Calu3 (cell line): ENCODE data around the gene CCDC187. TPM values are rescaled to one million over a fixed set of nuclear protein-coding genes. Genes with fewer than 3 reads are reported as not detected.

ENCODE experiments used
- BruUV-seq: library from RNA; stranded (reverse); fragments of 400-500 nt; replicated peaks from 2 replicates; lab custom pipeline; 2021; lab: Mats Ljungman, UMichigan
- CTCF ChIA-PET: fragments of 300-600 bp; sonication (Branson Sonifier 250); formaldehyde crosslinking; loops from one replicate; lab custom pipeline; 2022; ENCODE audit warnings: antibody characterized with exemption; lab: Charles Lee
- DNase-seq: peaks from one replicate; pipeline ENCODE4 v3.0.0; 2022
- H3K27ac Mint-ChIP-seq: one replicate; pipeline ENCODE4 v1.8.0; 2022; ENCODE audit warnings: mixed read lengths; ENCODE audit not compliant: unreplicated experiment
- H3K27me3 Mint-ChIP-seq: one replicate; pipeline ENCODE4 v1.8.0; 2022; ENCODE audit warnings: mixed read lengths; ENCODE audit not compliant: unreplicated experiment
- H3K36me3 Mint-ChIP-seq: one replicate; pipeline ENCODE4 v1.8.0; 2022; ENCODE audit warnings: mild to moderate bottlenecking, moderate library complexity, mixed read lengths; ENCODE audit not compliant: insufficient read depth, unreplicated experiment
- H3K4me1 Mint-ChIP-seq: one replicate; pipeline ENCODE4 v1.8.0; 2022; ENCODE audit warnings: mild to moderate bottlenecking, low read depth, mixed read lengths; ENCODE audit not compliant: unreplicated experiment
- H3K4me3 Mint-ChIP-seq: one replicate; pipeline ENCODE4 v1.8.0; 2022; ENCODE audit warnings: mild to moderate bottlenecking, low read depth, moderate library complexity, mixed read lengths; ENCODE audit not compliant: unreplicated experiment
- H3K9me3 Mint-ChIP-seq: one replicate; pipeline ENCODE4 v1.8.0; 2022; ENCODE audit warnings: low read depth, mixed read lengths; ENCODE audit not compliant: unreplicated experiment
- intact Hi-C: fragments of 100-400 bp; cut with micrococcal nuclease; formaldehyde crosslinking; loops from one replicate; pipeline ENCODE4 v1.10.0; 2022; ENCODE audit not compliant: unreplicated experiment
- total RNA-seq: library from RNA; stranded (reverse); gene quantifications from 2 replicates; pipeline ENCODE4 v1.2.3, GENCODE V29; 2022
- TF ChIP-seq, protein P1 (sequence below): fragments of 200-600 bp; IDR thresholded peaks from one replicate; pipeline ENCODE4 v1.8.0; 2022; ENCODE audit warnings: antibody characterized with exemption; ENCODE audit not compliant: unreplicated experiment

CCDC187 gene
- total RNA-seq, 1 experiment from 2014 or later: 0.73 TPM

DNA sequence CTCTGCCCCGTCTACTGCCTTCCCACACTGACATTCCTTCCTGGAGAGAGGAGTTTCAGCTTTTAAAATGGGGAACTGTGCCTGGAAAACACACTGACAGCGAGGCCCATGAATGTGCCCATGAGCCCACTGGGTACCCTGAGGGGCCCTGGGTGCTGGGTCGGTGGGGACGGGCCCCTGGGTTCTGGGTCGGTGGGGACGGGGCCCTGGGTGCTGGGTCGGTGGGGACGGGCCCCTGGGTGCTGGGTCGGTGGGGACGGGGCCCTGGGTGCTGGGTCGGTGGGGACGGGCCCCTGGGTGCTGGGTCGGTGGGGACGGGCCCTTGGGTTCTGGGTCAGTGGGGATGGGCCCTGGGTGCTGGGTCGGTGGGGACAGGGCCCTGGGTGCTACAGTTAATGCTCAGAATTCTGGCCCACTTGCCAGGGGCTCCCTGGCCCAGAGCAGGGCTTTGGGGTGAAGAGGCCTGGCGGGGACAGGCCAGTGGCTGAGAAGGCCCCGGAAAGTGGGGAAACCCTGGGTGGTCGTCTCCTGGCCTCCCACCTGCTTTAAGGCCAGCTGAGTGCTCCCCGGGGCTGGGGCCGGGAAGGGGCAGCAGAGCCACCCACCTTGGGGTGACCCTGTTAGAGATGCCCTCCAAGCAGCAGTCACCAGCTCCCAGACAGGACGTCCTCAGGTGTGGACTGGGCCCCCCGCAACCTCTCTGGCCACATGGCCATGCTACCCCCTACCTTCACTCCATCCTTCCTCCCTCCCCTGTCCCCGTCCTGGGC, 25.9 kb upstream of the CCDC187 start:
- no peak overlapping the region for H3K27ac Mint-ChIP-seq
- H3K4me1 Mint-ChIP-seq: no peaks in the 10 kb centered on the region
- no peak overlapping the region for H3K4me3 Mint-ChIP-seq
- no peaks in the 10 kb centered on the region for H3K9me3 Mint-ChIP-seq
- intact Hi-C loops: no loop called here
- H3K36me3 Mint-ChIP-seq: no peaks in the 10 kb centered on the region
- TF ChIP-seq, protein P1, sequence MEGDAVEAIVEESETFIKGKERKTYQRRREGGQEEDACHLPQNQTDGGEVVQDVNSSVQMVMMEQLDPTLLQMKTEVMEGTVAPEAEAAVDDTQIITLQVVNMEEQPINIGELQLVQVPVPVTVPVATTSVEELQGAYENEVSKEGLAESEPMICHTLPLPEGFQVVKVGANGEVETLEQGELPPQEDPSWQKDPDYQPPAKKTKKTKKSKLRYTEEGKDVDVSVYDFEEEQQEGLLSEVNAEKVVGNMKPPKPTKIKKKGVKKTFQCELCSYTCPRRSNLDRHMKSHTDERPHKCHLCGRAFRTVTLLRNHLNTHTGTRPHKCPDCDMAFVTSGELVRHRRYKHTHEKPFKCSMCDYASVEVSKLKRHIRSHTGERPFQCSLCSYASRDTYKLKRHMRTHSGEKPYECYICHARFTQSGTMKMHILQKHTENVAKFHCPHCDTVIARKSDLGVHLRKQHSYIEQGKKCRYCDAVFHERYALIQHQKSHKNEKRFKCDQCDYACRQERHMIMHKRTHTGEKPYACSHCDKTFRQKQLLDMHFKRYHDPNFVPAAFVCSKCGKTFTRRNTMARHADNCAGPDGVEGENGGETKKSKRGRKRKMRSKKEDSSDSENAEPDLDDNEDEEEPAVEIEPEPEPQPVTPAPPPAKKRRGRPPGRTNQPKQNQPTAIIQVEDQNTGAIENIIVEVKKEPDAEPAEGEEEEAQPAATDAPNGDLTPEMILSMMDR: no peak
- CTCF ChIA-PET: interaction anchor here (0.7 kb wide), 1 partner anchor 71 kb away, joined by 4 read pairs; no protein-coding TSS in a partner anchor
- no peaks in the 10 kb centered on the region for H3K27me3 Mint-ChIP-seq
- no TSS peak for BruUV-seq
- DNase-seq: no peak

DNA sequence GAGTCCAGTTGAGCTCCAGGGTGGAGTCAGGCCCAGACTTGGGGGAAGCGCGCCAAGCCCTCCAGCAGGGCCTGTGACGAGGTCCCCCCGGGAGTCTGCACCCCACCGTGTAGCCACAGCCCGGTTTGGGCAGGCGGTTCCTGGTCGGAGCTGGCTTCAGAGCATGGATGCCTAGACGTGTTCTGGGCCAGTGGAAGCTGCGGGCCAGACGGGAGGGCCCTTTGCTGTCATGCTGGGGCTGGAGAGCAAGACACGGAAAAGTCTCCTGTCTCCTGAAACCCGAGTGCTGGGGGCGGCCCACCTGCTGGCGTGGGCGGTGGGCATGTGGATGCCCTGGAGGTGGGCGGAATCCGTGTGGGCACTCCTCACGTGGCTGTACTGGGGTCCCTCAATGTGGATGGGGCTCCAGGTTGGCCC, 25.3 kb upstream of the CCDC187 start:
- H3K27me3 Mint-ChIP-seq: no peaks in the 10 kb centered on the region
- TF ChIP-seq, protein P1: no peak
- no peaks in the 10 kb centered on the region for H3K36me3 Mint-ChIP-seq
- no TSS peak for BruUV-seq
- H3K9me3 Mint-ChIP-seq: no peaks in the 10 kb centered on the region
- no peak for DNase-seq
- no peaks in the 10 kb centered on the region for H3K4me1 Mint-ChIP-seq
- CTCF ChIA-PET: interaction anchor here (0.7 kb wide), 1 partner anchor 70 kb away, joined by 4 read pairs; no protein-coding TSS in a partner anchor
- intact Hi-C loops: no loop called here
- no peak overlapping the region for H3K4me3 Mint-ChIP-seq
- H3K27ac Mint-ChIP-seq: no peak overlapping the region

DNA sequence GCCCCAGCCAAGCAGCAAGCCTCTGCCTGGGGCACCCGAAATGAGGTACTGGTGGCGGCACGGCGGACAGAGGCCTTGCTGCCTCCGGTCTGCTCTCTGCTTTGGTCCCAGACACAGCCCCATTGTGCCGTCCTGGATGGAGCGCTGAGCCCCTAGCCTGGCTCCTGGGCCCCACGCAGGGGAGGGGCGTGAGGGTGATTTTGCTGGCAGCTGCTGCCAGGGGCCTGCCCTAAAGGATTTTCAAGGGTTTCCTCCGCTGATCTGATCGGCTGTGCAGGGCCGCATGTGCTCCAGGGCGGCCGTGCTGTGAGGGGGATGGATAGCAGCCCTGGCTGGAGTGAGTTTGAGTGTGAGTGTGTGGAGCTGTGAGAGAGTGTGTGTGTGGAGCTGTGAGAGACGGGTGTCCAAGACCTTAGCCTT, 24.7 kb upstream of the CCDC187 start:
- CTCF ChIA-PET: no interaction called here
- Mint-ChIP-seq H3K27me3 (no peaks in the 10 kb centered on the region), H3K27ac (no peak overlapping the region), H3K4me3 (no peak overlapping the region), H3K36me3 (no peaks in the 10 kb centered on the region), H3K4me1 (no peaks in the 10 kb centered on the region), H3K9me3 (no peaks in the 10 kb centered on the region)
- intact Hi-C loops: no loop called here
- no peak for DNase-seq
- TF ChIP-seq, protein P1: no peak
- no TSS peak for BruUV-seq

DNA sequence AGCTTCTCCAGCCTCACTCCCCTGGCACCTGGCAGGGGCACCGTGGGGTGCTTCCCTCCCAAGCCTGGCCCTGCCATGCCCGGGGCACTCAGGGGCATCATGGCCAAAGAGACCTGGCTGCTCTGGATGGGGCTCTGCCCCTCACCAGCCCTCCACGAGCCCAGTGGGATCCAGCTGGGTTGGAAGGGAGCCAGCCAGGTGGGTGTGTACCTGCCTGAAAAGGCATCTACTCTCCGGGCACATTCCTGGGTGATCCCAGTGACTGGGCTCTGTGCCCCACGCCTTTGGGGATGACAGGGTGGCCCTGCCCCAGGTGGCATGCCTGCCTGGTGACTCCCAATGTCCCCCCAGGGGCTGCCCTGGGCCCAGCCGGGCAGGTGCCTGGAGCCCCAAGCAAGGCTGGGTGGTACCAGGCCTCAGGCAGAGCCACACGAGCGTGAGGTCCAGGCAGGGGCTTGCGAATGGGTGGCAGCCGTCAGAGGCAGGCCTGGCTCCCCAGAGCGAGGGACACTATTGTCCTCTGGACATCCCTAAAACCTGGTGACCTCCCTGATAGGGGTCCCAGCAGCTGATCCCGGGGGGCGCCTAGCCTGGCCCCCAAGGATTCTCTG, 24.2 kb upstream of the CCDC187 start:
- peak; percentile 61 for DNase-seq
- no peak overlapping the region for H3K27ac Mint-ChIP-seq
- no peaks in the 10 kb centered on the region for H3K27me3 Mint-ChIP-seq
- no TSS peak for BruUV-seq
- TF ChIP-seq, protein P1: no peak
- intact Hi-C loops: no loop called here
- no peaks in the 10 kb centered on the region for H3K36me3 Mint-ChIP-seq
- peak overlapping the region; percentile 12 for H3K4me3 Mint-ChIP-seq
- CTCF ChIA-PET: no interaction called here
- no peaks in the 10 kb centered on the region for H3K4me1 Mint-ChIP-seq
- H3K9me3 Mint-ChIP-seq: no peaks in the 10 kb centered on the region
